DMS 273 (cell line): ENCODE measurements around the gene KCTD21.
A peak's percentile ranks its signal among the peaks of the same experiment; 100 is the strongest.
"Not testable (repeated sequence)": the region's sequence is repeated elsewhere in the genome, so short reads cannot be mapped to it uniquely, and the experiment has no call there.

Source experiments
- DNase-seq: peaks from one replicate; lab custom pipeline; 2025; ENCODE audit not compliant: unreplicated experiment; lab: John Stamatoyannopoulos, UW

Gene KCTD21

DNA sequence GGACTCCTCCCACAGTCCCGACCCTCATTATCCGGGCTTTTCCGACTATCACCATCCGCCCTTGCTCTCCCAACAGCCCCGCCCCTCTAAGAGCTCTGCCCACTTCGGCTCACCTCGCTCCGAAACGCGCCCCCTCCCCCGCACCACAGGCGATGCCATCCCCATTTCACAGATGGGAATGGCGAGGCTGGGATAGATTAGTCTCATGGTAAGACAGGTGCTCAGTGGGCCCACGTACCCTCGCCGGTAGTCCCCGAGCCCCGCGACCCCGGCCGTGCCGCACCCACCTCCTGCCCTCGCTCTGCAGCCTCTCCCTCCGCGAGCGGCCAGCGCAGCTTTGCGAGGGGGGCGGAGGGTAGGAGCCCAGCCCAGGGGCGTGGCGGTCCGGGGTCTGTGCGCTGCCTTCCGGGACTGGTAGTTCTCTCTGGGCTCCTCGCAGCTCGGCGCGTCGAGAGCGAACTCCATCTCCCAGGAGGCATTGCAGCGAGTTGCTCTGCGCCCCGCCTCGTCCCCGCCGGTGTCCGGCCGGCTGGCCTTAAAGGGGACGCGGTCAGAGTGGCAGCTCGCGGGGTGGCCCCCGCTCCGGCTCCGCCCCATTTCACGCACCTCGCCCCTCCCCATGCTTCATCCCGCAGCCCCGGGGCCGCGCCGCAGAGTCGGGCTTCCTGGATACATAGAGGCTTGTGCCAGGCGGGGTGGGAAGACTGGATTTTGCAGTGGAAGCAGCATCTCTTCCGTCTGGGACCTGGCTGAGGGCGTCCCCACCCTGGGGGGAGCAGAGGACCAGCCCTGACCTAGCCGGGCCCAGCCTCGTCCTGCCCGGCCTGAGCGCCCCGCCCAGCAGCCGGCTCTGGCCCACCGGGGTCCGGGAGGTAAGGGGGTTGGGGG lies at the start of gene KCTD21, which contains the start of gene USP35:
Gene KCTD21, minus strand, starts transcription at position 341 of the 888 bp plus-strand sequence. CDS start 14,072 bp downstream, outside the sequence.
Gene USP35, plus strand, starts transcription at position 634 of the 888 bp plus-strand sequence. CDS start 7,327 bp downstream, outside the sequence.
- DNase-seq, result peak; percentile 96

DNA sequence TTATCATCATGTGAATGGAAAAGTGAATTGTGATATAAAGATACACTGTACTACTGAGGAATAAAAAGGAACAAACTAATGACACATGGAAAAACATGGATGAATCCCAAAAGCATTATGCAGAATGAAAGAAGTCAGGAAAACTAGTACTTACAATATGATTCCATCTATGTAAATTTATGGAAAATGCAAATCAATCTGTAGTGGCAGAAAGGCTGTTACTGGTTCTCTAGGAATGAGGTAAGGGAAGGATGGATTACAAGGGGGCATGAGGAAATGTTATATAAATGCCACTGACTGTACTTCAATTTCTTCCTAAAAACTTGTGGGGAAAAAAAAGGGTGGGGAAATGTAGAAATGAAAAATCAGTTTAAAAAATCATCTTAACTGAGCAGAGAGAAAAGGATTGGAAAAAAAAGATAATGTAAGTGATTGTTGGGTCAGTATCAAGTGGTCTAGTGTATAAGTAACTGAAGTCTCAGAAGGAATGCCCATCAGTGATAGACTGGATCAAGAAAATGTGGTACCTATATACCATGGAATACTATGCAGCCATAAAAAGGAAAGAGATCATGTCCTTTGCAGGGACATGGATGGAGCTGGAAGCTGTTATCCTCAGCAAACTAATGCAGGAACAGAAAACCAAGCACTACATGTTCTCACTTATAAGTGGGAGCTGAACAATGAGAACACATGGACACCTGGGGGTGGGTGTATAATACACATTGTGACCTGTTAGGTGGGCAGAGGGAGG lies 49.0 kb upstream of the KCTD21 start:
- no peak for DNase-seq

GRCh38 chr11:78234006-78234405 lies 45.6 kb upstream of the KCTD21 start:
- DNase-seq, result no peak

- DNase-seq, result not testable (repeated sequence)
These were observed 44.6 kb upstream of the KCTD21 start for GRCh38 chr11:78233046-78233445.

DNA sequence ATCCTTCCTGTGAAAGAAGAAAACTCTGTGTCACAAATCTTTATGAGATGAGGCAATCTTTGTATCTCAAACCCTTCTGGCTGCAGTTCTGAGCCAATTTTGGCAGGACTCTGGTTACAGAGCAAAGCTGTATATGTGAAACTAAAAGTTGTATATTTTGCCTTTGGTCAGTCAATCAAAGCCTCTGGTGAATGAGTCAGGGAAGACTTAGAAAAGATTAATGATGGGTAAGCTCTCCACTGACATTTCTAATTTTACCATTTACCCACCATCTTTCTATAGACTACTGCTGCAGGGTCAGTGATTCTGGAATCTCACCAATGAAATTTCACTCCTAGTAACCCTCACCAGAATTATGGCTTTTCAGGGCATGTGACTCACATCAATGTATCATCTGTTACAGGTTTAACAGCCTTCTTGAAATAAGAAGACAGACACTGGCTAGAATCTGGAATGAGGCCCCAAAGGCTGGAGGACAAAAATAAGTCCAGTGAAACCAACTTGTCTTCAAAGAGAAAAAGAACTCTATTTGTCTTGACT lies 43.6 kb upstream of the KCTD21 start:
- peak; percentile 4 for DNase-seq

DNA sequence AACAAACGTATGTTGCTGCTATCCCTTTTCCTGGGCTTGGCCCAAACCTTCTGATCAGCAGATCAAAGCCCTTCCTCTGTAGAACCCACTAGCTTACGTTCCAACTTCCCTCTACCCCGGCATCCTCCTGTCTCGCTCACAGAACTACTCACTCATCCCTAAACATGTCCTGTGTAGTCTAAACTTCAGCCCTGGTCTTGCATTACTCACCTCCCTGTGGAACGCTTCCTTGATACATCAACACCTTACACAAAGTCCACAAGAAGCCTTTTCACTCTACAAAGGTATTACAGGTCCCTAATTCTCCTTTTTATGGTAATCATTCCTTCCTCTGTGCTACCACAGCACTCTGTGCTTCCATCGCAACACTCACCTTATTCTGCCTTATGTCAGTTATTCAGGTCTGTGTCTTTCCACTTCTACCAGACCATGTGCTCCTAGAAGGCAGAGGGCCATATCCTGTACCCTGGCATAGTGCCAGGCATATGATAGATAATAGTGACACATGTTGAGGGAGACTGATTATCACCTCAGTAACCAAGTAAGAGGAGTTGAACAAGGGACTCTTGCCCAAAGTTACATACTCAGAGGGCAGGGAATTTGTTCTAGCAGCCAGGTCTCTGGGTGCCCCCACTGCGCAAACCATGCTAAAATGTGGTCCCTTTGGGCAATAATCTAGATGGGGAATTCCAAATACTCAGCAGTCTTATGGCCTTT lies 41.9 kb upstream of the KCTD21 start:
- peak; percentile 48 for DNase-seq

DNA sequence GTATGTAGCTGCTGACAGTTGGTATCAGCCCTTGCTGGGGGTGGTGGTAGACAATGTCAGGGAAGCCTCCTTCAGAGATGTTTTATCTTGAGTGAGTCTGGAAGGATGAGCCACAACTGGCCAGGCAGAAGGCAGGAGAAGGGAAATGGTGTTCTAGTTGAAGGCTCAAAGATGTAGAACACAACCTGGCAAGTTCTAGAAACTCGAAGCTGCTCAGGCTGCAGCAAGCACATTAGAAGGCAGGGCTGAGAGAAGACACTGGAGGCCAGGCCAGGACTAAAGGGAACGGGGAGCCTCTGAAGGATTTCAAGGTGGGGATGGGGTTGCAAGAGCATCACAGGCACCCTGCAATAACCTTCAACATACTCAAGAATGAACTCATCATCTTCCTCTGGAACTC lies 40.7 kb upstream of the KCTD21 start:
- DNase-seq, result no peak

DNA sequence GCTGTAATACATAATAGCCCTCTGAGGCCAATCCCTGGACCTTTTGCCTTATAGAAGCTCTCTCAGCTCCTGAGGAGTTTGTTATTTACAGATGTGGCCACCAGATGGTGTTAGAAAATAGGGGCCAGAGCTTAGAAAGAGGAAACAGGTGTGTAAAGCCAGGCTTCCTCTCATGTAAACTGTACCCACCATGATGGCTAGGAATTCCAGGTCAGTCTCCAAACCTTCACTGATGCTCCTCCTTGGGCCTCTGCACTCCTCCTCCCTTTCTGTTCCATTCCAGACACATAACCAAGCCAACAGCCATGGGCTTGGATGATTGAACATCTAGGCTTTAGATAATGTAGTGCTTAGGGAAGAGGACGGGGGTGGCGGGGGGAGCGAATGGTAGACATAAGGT lies 40.0 kb upstream of the KCTD21 start:
- peak; percentile 74 for DNase-seq

- no peak for DNase-seq
These were observed 39.5 kb upstream of the KCTD21 start for GRCh38 chr11:78227921-78228320.

- DNase-seq, result no peak
These were observed 38.6 kb upstream of the KCTD21 start for GRCh38 chr11:78226684-78227680.

GRCh38 chr11:78224906-78225420 lies 36.5 kb upstream of the KCTD21 start:
- DNase-seq, result no peak

DNA sequence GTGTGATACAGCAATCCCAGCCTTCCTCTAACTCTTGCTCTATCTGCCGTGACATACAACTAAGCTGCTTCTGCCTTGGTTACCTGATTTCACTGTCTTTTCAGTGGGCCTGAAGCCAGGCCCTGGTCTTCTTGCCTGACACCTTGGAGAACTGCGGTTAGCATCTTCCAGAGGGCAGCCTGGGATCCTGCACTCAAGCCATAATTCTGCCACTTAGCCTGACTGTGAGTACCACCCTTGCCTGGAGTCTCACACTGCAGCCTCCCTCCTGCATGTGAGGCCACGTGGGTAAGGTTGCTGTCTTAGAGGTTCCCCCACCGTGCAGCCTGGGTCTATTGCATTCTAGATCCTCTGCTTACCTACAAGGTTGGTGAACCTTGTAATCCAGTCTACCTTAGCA lies 36.1 kb upstream of the KCTD21 start:
- DNase-seq, result no peak

- no peak for DNase-seq
These were observed 35.0 kb upstream of the KCTD21 start for GRCh38 chr11:78223320-78223954.

DNA sequence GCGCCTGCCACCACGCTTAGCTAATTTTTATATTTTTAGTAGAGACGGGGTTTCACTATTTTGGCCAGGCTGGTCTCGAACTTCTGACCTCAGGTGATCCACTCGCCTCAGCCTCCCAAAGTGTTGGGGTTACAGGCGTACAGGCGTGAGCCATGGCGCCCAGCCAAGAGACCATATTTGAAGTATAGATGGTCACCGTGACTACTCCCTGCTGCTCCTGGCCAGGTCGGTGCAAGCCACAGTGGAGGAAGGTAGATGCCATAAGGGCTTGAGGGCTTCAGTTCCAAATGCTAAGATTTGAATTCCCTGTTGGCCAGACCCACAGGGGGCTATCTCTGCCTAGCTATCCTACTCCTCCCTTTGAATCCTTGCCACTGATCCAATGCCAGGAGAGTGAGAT lies 34.3 kb upstream of the KCTD21 start:
- not testable (repeated sequence) for DNase-seq

GRCh38 chr11:78221396-78222315 lies 33.2 kb upstream of the KCTD21 start:
- DNase-seq, result no peak

DNA sequence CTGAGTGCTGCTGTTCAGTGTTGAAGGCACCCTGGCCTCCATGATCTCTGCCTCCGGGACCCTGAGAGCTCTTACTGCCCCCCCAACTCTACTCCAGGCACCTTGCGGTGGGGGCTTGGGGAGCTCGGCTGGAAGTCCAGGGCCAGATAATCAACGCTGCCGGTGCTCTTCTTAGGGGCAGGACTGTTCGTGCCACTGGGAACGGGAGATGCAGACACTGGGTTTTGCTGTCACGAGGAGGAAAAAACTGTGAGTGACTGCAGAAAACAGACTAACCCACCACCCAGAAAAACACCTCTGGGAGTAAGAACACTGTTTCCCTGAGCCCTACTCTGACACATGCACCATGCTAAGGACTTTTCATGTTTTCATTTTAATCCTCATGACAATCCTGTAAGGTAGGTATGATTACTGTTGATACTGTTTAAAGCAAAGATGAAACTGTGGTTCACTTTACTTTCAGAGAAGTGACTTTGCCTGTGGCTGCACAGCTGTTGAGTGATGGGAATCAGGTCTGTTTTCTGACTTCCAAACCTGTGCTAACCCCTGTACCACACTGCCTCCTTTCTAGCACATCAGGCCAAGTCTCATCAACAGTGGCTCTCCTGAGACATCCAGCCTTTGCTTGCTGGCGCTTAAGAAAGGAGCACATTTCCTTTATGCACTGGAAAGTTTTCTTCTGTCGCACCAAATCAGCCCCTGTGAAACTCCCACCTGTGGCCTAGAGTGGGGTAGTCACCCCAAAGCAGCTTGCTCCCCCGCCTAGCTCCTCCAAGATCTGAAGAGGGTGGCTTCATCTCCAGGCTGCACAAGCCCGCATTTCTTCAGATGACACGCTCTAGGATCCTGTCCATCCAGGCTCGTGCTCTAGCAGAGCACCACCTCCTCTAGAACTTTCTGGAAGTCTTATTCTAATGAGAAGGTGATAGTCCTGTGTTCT lies 32.1 kb upstream of the KCTD21 start:
- DNase-seq, result no peak
